DND-41 (cell line): Measurements from ENCODE around the gene RTRAF.

Experiments
- CTCF ChIP-seq: IDR thresholded peaks from 2 replicates; pipeline ENCODE4 v1.5.1; 2012; ENCODE audit warnings: borderline replicate concordance, low read length, moderate library complexity, mild to moderate bottlenecking; ENCODE audit not compliant: poor library complexity, severe bottlenecking; ENCODE audit errors: extremely low read depth
- EZH2 ChIP-seq: IDR thresholded peaks from 3 replicates; pipeline ENCODE4 v1.6.1; 2012; ENCODE audit warnings: borderline replicate concordance, low read depth, mild to moderate bottlenecking, moderate library complexity, low read length, inconsistent platforms; ENCODE audit not compliant: severe bottlenecking

- no peak for TF ChIP-seq CTCF
- no peak for TF ChIP-seq EZH2
These were observed 17.9 kb downstream of the RTRAF start for GRCh38 chr14:52007211-52007610.
